ACHN (cell line): ENCODE measurements around the gene TEX26.

Experiments
- DNase-seq: peaks from one replicate; pipeline ENCODE4 v3.0.0-alpha.2; 2015
- in situ Hi-C: cut with HindIII; loops from 2 replicates; pipeline ENCODE4 v1.10.0; 2017; ENCODE audit warnings: low sequenced_read_pairs, low pct_ligation_motif_present, low pct_unique_long_range_greater_than_20kb

TEX26 gene

GRCh38 chr13:30965380-30965779, 32.9 kb downstream of the TEX26 start:
- in situ Hi-C loops, result no loop called here
- no peak for DNase-seq

- no peak for DNase-seq
These were observed 33.6 kb downstream of the TEX26 start for GRCh38 chr13:30966101-30966500.

GRCh38 chr13:30968846-30969245, 36.4 kb downstream of the TEX26 start:
- in situ Hi-C loops, result no loop called here

More at GRCh38 chr13:30966101-30966500, 33.6 kb downstream of the TEX26 start:
- in situ Hi-C loops, result no loop called here

DNA sequence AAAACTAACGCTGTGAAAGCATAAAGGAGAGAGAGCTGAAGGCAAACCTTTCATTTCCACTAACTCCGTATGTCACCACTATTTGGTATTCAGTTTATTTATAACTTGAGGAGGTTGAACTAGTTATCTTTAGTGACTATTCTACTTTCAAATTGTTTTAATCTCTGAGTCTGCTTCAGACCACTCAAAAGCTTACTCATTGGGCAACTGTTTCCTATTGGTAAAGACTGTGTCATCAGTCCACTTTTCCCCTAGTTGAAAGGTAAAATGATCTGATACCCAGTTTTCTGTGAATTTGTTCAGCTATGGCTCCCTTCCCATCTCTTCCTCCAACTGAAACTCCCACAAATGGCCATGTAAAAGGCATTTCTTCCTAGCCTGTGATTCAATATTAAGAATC, 39.1 kb downstream of the TEX26 start:
- in situ Hi-C loops, result no loop called here
- no peak for DNase-seq

More at GRCh38 chr13:30968846-30969245, 36.4 kb downstream of the TEX26 start:
- DNase-seq, result no peak

- in situ Hi-C loops, result no loop called here
- DNase-seq, result no peak
These were observed 40.5 kb downstream of the TEX26 start for GRCh38 chr13:30972888-30973377.

DNA sequence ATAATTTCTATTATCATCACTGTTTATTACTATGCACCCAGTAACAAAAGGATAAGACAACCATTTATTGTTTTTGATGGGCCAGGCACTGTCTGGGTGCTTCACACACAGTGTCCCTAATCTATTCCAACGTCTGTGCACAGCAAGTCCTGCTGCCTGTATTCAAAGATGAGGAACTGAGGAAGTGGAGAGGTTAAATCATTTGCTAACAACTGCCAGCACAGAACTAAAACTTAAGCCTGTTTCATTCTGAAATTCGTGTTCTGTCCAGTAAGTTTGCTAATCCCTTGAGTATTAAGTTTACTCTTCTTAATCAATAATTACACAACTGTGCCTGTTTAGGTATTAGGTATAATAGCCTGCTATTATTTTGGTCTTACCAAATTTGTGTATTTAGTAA, 41.9 kb downstream of the TEX26 start:
- DNase-seq, result no peak
- in situ Hi-C loops, result no loop called here

GRCh38 chr13:30976025-30976424, 43.6 kb downstream of the TEX26 start:
- in situ Hi-C loops, result no loop called here
- no peak for DNase-seq

DNA sequence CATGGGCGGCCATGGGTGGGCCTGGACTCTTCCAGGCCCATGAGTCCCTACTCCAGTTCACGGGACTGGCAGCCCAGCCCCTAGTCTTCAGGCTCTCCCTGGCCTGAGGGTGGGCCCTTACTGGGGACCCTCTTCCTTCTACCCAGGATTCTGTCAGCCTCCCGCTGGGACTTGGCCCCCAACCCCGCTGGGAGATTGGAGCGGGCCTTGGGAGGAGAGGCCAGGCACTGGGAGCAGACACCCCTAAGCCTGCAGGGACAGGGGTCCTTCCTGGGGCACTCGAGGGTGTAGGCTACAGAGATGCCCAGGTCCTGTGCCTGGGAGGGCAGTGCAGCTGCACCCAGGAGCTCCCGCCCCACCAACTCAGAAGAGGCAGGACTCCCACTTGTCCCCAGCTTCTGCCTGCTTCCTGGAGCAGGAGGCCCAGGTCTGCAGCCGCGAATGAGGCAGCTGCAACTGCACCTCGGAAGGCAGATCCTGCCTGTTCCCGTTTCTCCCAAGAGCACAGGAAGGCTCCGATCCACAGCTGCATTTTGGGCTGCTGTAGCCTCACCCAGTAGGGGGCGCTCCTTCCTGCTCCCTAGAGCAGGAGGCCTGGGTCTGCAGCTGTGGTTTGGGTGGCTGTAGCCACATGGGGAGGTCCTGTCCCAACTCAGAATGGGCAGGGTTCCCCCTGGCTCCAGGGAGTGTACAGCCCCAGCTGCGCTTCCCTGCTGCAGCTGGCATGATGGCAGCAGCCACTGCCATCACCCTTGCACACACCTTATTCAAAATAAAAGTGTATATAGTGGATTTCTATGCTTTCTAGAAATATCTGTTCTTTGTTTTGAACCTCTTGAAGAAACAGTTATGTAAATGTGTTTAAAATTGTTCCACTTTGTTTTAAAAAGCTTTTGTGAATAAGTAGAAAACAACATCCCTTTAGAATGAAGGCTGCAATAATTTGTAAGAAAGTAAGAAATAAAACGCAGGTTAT, 46.8 kb downstream of the TEX26 start:
- in situ Hi-C loops, result no loop called here
- DNase-seq, result no peak

GRCh38 chr13:30982506-30982905, 50.0 kb downstream of the TEX26 start:
- in situ Hi-C loops, result no loop called here

GRCh38 chr13:30982906-30983305, 50.5 kb downstream of the TEX26 start:
- DNase-seq, result no peak
- in situ Hi-C loops, result no loop called here

More at GRCh38 chr13:30982506-30982905, 50.0 kb downstream of the TEX26 start:
- DNase-seq, result no peak

DNA sequence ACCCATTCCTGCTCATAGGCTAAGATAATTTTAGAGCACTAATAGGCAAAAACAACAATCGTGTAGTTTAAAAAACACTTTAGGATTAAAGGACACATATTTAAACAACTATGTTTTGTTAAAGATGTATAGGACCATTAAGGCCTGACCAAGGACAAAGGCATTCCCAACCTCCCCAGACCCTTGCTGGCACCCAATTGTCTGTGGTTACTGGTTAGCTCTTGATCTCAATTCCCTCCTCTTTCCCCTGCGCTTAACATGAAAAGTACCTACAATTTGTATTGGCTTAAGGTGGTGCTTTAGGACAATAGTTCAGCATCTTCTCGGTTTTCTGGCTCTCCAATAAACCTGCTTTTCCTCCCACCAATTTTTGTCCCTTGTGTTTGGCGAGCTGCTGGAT, 51.0 kb downstream of the TEX26 start:
- DNase-seq, result no peak
- in situ Hi-C loops, result no loop called here

- DNase-seq, result no peak
- in situ Hi-C loops, result no loop called here
These were observed 52.2 kb downstream of the TEX26 start for GRCh38 chr13:30984620-30985019.

DNA sequence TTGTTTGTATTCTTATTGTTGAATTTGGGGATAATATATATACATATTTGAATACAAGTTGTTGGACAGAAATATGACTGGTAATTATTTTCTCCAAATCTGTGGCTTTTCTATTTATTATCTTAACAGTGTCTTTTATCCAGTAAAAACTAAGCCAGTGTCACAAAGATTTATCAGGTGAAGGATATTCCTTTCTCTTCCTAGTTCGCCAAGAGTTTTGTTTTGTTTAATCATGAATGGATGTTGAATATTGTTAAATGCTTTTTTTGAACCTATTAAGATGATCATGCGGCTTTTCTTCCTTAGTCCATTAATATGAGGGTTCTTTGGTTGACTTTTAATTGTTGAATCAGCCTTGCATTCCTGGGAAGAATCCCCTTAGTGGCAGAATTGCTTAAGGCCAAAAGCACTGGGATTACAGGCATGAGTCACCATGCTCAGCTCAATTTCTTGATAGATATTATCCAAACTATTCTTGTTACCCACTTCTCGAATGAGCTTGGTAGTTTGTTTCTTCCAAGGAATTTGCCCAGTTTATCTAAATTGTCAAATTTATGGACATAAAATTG, 53.3 kb downstream of the TEX26 start:
- no peak for DNase-seq

DNA sequence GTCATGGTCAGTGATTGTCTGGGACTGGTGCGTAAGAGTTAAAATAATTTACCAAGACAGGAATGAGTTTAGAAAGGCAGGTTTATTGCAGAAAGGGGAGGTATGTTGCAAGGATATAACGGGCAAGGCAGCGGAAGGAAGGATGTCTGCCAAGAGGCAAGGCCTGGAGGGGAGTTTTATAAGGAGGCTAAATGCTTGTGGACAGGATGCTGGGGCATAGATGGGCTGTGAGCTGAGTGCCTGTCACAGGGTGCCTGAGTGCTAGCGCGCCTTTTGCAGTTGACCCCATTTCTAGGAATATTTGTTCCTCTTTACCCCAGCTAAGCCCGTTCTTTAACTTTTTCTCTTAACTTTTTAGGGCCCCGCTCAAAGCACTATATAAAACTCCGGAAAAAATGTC, 58.7 kb downstream of the TEX26 start:
- in situ Hi-C loops, result no loop called here

More for the DNA sequence above, 53.3 kb downstream of the TEX26 start:
- in situ Hi-C loops, result no loop called here

DNA sequence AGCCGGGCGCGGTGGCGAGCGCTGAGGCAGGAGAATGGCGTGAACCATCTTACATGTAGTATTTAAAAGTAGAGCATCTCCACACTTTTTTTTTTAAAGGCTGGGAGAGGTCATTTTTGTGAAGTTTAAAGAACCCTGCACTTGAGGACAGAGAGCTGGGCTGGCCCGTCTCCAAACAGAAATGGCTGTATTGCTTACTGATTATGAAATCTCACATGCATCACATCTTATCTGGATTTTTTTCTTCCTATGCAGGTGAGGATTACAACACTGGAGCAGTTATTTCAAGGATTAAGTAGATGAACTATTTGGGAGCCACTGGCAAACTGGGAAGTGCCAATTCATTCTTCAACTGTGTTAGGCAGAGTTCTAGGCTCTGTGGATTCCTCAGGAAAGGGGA, 59.5 kb downstream of the TEX26 start:
- no peak for DNase-seq
- in situ Hi-C loops, result no loop called here

More for the DNA sequence above, 58.7 kb downstream of the TEX26 start:
- DNase-seq, result no peak

DNA sequence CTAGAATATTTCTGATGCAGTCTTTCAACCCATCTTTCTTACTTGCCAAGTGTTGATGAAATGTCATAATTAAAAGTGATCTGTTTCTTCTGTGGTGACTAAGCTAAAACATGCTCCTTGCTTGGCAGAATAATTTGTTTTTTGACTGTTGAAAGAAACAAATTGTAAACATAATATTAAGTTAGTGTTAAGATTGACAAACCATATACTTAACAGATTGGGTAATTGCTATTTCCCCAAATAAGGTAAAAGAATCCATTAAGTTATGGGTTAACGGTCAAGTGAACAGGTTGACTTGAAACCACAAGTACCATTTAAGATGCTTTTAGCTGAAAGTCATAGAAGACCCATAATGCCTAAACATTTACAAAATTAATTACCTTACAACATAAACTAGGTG, 62.9 kb downstream of the TEX26 start:
- in situ Hi-C loops, result no loop called here

GRCh38 chr13:30997697-30998096, 65.2 kb downstream of the TEX26 start:
- no peak for DNase-seq
- in situ Hi-C loops, result no loop called here

More for the DNA sequence above, 62.9 kb downstream of the TEX26 start:
- no peak for DNase-seq

- in situ Hi-C loops, result no loop called here
- no peak for DNase-seq
These were observed 66.0 kb downstream of the TEX26 start for GRCh38 chr13:30998136-30999088.

GRCh38 chr13:31000889-31001288, 68.4 kb downstream of the TEX26 start:
- no peak for DNase-seq
- in situ Hi-C loops, result no loop called here
